SU-DHL-6 (cell line): ENCODE measurements around the gene SEMA3D.

ENCODE experiments used
- CTCF ChIP-seq: fragments of 200-600 bp; sonication (generic); IDR thresholded peaks from one replicate; pipeline ENCODE4 v1.5.1; 2017; ENCODE audit warnings: antibody characterized with exemption, mild to moderate bottlenecking, low read length, moderate library complexity; ENCODE audit not compliant: insufficient read depth, poor library complexity, severe bottlenecking
- EZH2phosphoT487 ChIP-seq: fragments of 200-600 bp; sonication (generic), shearing (Covaris generic); conservative IDR thresholded peaks from 2 replicates; pipeline ENCODE4 v1.6.1; 2018; ENCODE audit warnings: mild to moderate bottlenecking, antibody characterized with exemption, low read length, moderate library complexity, mixed read lengths

- no peak for TF ChIP-seq CTCF
- no peak for TF ChIP-seq EZH2phosphoT487
Measured at GRCh38 chr7:85133006-85133405, 53.9 kb downstream of the SEMA3D start.
